AG09309 (cell line): Measurements from ENCODE around the gene TEN1.

Source experiments
- DNase-seq: peaks from one replicate; pipeline ENCODE4 v3.0.0-alpha.2; 2010; ENCODE audit warnings: low read depth
- H3K4me3 ChIP-seq: 2 replicates; pipeline ENCODE4 v1.5.1; 2011; ENCODE audit warnings: mild to moderate bottlenecking, low read depth, low read length, moderate library complexity; ENCODE audit not compliant: control insufficient read depth
- CTCF ChIP-seq: IDR thresholded peaks from 2 replicates; pipeline ENCODE4 v1.5.1; 2011; ENCODE audit warnings: mild to moderate bottlenecking, low read depth, low read length, inconsistent platforms; ENCODE audit not compliant: insufficient read depth, control insufficient read depth; ENCODE audit errors: missing control alignments

Gene TEN1

GRCh38 chr17:75941442-75941819 lies 37.6 kb upstream of the TEN1 start:
- no peak for DNase-seq
- peak overlapping the region; percentile 8 for H3K4me3 ChIP-seq
- TF ChIP-seq CTCF = no peak

GRCh38 chr17:75942473-75942872 lies 36.6 kb upstream of the TEN1 start:
- no peak for TF ChIP-seq CTCF
- no peak overlapping the region for H3K4me3 ChIP-seq
- no peak for DNase-seq

GRCh38 chr17:75943491-75943890 lies 35.5 kb upstream of the TEN1 start:
- TF ChIP-seq CTCF = no peak
- H3K4me3 ChIP-seq = no peak overlapping the region
- DNase-seq = no peak

- no peak for DNase-seq
- TF ChIP-seq CTCF = no peak
- no peak overlapping the region for H3K4me3 ChIP-seq
Observed at GRCh38 chr17:75945211-75945610, 33.8 kb upstream of the TEN1 start.

- H3K4me3 ChIP-seq = no peak overlapping the region
- no peak for DNase-seq
- TF ChIP-seq CTCF = no peak
Observed at GRCh38 chr17:75950421-75950820, 28.6 kb upstream of the TEN1 start.

GRCh38 chr17:75950855-75951554 lies 28.0 kb upstream of the TEN1 start:
- no peak for TF ChIP-seq CTCF
- H3K4me3 ChIP-seq = no peak overlapping the region
- DNase-seq = no peak

- H3K4me3 ChIP-seq = no peak overlapping the region
- no peak for TF ChIP-seq CTCF
- DNase-seq = no peak
Observed at GRCh38 chr17:75959051-75959838, 19.8 kb upstream of the TEN1 start.
